Activated T-helper 1 cell treated with anti-CD3 and anti-CD28 coated beads, Interleukin-12 subunit alpha, Interleukin-12 subunit beta, Interleukin-2, Interleukin-4 antibody, amounts not matched to agents 30 ng/mL and 10 ng/mL and 1 ng/mL, durations not matched to agents 14 hours and 24 hours and 36 hours (primary cell): Measurements from ENCODE around the gene FBLIM1. TPM values are rescaled to one million over a fixed set of nuclear protein-coding genes. Genes with fewer than 3 reads are reported as not detected.

Experiments
- DNase-seq: peaks from one replicate; pipeline ENCODE4 v3.0.0; 2021; ENCODE audit warnings: low spot score
- H3K27ac Mint-ChIP-seq: one replicate; pipeline ENCODE4 v1.8.0; 2021; ENCODE audit warnings: mild to moderate bottlenecking, mixed read lengths
- H3K27me3 Mint-ChIP-seq: one replicate; pipeline ENCODE4 v1.8.0; 2022; ENCODE audit warnings: mild to moderate bottlenecking, moderate library complexity, mixed read lengths; ENCODE audit not compliant: insufficient read depth
- H3K36me3 Mint-ChIP-seq: one replicate; pipeline ENCODE4 v1.8.0; 2021; ENCODE audit warnings: low read depth, mixed read lengths
- H3K4me1 Mint-ChIP-seq: one replicate; pipeline ENCODE4 v1.8.0; 2021; ENCODE audit warnings: low read depth, mixed read lengths
- H3K4me3 Mint-ChIP-seq: one replicate; pipeline ENCODE4 v1.8.0; 2021; ENCODE audit warnings: mild to moderate bottlenecking, moderate library complexity, mixed read lengths
- H3K9me3 Mint-ChIP-seq: one replicate; pipeline ENCODE4 v1.8.0; 2021; ENCODE audit warnings: mixed read lengths
- intact Hi-C: fragments of 100-400 bp; cut with micrococcal nuclease; formaldehyde crosslinking; loops from one replicate; pipeline ENCODE4 v1.15.1; 2024
- total RNA-seq: library from RNA; stranded (reverse); gene quantifications from 2 replicates; pipeline ENCODE4 v1.2.3, GENCODE V29; 2022

The FBLIM1 gene
- total RNA-seq, 1 donor from 2014 or later, result not detected

DNA sequence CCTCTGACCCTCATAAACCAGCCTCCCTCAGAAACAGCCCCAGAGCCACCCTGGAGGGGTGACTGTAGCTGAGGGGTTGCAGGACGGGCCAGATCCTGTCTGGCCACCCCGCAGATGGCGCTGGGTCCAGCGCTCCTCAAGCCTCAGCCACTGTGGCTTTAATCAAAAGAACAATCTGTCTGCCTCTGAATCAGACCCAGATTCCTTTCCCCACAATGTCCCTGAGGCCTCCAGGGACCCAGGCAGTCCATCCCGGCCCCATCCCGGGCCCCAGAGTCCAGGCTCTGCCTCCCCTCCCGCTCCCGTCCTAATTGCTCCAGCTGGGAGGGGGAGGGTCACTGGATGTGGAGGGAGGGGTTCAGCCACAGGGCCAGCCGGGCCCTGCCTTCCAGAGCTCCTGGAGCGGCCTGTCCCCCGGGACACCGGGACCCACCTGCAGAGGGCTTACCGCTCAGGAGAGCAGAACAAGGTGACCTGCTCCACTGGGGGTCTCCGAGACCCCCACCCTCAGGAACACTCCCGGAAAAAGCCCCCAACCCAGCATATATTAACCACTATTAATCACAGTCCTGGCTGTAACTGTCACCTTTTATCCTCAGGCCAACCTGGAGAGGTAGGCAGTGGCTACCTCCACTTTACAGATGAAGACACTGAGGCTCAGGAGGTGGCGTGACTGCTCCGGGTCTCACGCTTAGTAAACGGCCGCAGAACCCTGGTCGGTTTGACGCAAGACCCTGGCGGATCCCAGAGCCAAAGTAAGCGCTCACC, 836 bp upstream of the FBLIM1 start:
- no peaks in the 10 kb centered on the region for H3K36me3 Mint-ChIP-seq
- peaks cover 5% of the 10 kb centered on the region for H3K4me1 Mint-ChIP-seq
- no peak overlapping the region for H3K27ac Mint-ChIP-seq
- H3K4me3 Mint-ChIP-seq, result peak overlapping the region; percentile 40
- DNase-seq, result no peak
- intact Hi-C loops, result no loop called here
- H3K9me3 Mint-ChIP-seq, result no peaks in the 10 kb centered on the region
- H3K27me3 Mint-ChIP-seq, result peaks cover 47% of the 10 kb centered on the region

DNA sequence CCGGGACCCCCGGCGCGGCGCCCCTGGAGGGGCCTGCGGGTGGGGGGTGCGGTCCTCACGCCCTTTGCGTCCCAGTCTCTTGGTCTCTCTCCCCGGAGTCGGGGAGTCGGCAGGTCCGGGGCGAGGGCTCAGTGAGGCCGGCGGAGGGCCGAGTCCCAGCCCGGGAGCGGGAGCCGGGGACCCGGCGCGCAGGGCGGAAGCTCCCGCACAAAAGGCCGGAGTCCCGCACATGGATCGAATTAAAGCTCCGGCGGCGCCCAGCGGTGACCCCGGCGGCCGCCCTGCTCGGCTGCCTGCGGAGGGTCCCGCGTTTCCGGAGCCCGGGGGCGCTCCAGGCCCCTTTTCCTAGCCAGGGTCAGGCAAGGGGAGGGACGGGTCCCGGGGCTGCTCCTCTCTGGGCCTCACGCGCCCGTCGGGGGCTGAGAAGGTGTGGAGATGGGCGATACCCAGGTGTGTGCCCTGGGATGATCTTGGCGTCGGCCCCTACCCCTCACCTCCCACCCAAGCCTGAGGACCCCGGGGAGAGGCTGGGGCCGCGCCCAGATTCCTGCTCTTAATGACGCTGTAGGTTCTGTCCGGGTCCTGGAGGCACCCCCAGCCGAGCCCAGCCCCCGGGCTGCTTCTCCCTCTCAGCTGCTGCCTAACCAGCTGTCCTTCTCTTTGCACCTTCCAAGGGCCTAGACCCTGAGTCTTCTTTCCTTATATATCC, 512 bp downstream of the FBLIM1 start:
- Mint-ChIP-seq H3K4me3 (no peak overlapping the region), H3K4me1 (peaks cover 5% of the 10 kb centered on the region), H3K27me3 (peaks cover 49% of the 10 kb centered on the region), H3K36me3 (no peaks in the 10 kb centered on the region), H3K9me3 (no peaks in the 10 kb centered on the region), H3K27ac (no peak overlapping the region)
- intact Hi-C loops, result no loop called here
- DNase-seq, result no peak

- Mint-ChIP-seq H3K9me3 (no peaks in the 10 kb centered on the region), H3K27me3 (peaks cover 46% of the 10 kb centered on the region), H3K4me3 (no peak overlapping the region), H3K36me3 (no peaks in the 10 kb centered on the region), H3K4me1 (peaks cover 5% of the 10 kb centered on the region), H3K27ac (no peak overlapping the region)
- intact Hi-C loops, result no loop called here
- no peak for DNase-seq
These were observed 2.1 kb downstream of the FBLIM1 start for GRCh38 chr1:15760520-15761211.

GRCh38 chr1:15761366-15762128, 3.0 kb downstream of the FBLIM1 start:
- intact Hi-C loops, result no loop called here
- H3K4me3 Mint-ChIP-seq, result no peak overlapping the region
- no peaks in the 10 kb centered on the region for H3K9me3 Mint-ChIP-seq
- no peak overlapping the region for H3K27ac Mint-ChIP-seq
- no peaks in the 10 kb centered on the region for H3K4me1 Mint-ChIP-seq
- no peaks in the 10 kb centered on the region for H3K36me3 Mint-ChIP-seq
- H3K27me3 Mint-ChIP-seq, result peaks cover 40% of the 10 kb centered on the region
- DNase-seq, result no peak

GRCh38 chr1:15762546-15762945, 4.0 kb downstream of the FBLIM1 start:
- no peaks in the 10 kb centered on the region for H3K9me3 Mint-ChIP-seq
- no peaks in the 10 kb centered on the region for H3K4me1 Mint-ChIP-seq
- H3K27me3 Mint-ChIP-seq, result peaks cover 32% of the 10 kb centered on the region
- H3K27ac Mint-ChIP-seq, result no peak overlapping the region
- DNase-seq, result no peak
- no peaks in the 10 kb centered on the region for H3K36me3 Mint-ChIP-seq
- intact Hi-C loops, result no loop called here
- no peak overlapping the region for H3K4me3 Mint-ChIP-seq

DNA sequence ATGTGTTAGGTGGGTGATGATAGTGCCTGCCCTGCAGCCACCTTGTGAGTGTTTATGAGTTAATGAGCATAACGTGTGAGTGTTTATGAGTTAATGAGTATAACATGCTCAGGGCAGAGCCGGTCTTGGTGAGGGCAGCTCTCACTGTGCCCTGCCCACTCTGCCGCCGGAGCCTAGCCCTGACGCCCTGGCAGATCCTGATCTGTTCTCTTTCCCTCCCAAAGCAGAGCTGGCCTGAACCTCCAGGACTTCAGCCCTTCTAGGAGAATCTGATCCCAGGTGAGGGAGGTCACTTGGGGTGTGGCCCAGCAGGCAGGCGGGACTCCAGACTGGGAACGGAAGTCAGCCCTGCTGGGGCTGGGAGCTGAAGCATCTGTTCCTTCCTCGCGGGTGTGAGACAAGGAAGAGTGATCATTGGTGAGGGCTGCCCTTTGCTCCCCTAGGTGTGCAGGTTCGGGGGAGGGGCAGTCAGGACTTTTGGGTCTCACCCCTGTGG, 5.7 kb downstream of the FBLIM1 start:
- no peaks in the 10 kb centered on the region for H3K36me3 Mint-ChIP-seq
- peaks cover 27% of the 10 kb centered on the region for H3K27me3 Mint-ChIP-seq
- no peak overlapping the region for H3K4me3 Mint-ChIP-seq
- intact Hi-C loops, result no loop called here
- H3K9me3 Mint-ChIP-seq, result no peaks in the 10 kb centered on the region
- no peak overlapping the region for H3K27ac Mint-ChIP-seq
- H3K4me1 Mint-ChIP-seq, result no peaks in the 10 kb centered on the region
- no peak for DNase-seq

- Mint-ChIP-seq H3K36me3 (no peaks in the 10 kb centered on the region), H3K4me1 (no peaks in the 10 kb centered on the region), H3K9me3 (no peaks in the 10 kb centered on the region), H3K4me3 (no peak overlapping the region), H3K27ac (no peak overlapping the region), H3K27me3 (peaks cover 22% of the 10 kb centered on the region)
- intact Hi-C loops, result no loop called here
- no peak for DNase-seq
These were observed 6.3 kb downstream of the FBLIM1 start for GRCh38 chr1:15764890-15765289.

DNA sequence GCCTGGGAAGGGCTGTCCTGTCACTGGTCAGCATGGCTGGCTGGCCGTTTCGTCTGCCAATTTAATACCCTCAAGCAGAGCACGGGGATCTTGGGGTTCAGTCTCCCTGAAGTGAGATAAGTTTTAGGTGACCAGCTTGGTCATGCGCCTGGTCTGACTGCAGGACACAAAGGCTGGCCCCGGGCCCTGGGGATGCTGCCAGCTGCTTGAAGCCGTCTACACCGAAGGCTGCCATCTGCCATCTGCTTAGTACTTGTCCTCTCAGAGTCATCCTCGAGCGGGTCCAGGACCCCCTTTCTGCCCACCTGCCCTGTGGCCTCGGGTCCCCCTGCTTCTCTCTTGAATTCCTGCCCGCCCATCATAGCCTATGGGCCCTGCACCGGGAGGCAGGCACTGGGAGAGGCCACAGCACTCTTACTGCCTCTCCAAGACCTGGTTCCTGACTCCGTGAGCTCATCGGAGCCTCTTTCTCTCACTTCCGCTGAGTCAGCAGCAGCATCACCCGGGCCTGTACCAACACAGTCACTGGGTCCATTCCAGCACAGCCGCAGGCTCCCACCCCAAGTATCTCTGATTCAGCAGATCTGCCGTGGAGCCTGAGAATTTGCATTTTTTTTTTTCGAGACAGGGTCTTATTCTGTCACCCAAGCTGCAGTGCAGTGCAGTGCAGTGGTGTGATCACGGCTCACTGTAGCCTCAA, 7.0 kb downstream of the FBLIM1 start:
- no peaks in the 10 kb centered on the region for H3K4me1 Mint-ChIP-seq
- H3K27ac Mint-ChIP-seq, result no peak overlapping the region
- peaks cover 15% of the 10 kb centered on the region for H3K27me3 Mint-ChIP-seq
- H3K36me3 Mint-ChIP-seq, result no peaks in the 10 kb centered on the region
- intact Hi-C loops, result no loop called here
- DNase-seq, result no peak
- H3K4me3 Mint-ChIP-seq, result no peak overlapping the region
- no peaks in the 10 kb centered on the region for H3K9me3 Mint-ChIP-seq

DNA sequence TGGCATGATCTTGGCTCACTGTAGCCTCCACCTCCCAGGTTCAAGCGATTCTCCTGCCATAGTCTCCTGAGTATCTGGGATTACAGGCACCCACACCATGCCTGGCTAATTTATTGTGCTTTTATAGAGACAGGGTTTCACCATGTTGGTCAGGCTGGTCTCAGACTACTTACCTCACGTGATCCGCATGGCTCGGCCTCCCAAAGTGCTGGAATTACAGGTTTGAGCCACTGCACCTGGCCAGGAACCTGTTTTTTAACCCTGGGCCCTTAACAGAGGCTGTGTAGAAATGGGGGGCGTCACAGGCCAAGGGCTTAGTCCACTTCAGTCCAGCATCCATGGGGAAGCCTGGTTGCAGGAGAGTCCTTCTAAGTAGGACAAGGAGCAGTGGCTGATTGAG, 9.3 kb downstream of the FBLIM1 start:
- intact Hi-C loops, result no loop called here
- DNase-seq, result no peak
- no peak overlapping the region for H3K4me3 Mint-ChIP-seq
- H3K9me3 Mint-ChIP-seq, result no peaks in the 10 kb centered on the region
- H3K27ac Mint-ChIP-seq, result no peak overlapping the region
- H3K36me3 Mint-ChIP-seq, result no peaks in the 10 kb centered on the region
- H3K4me1 Mint-ChIP-seq, result no peaks in the 10 kb centered on the region
- peaks cover 5% of the 10 kb centered on the region for H3K27me3 Mint-ChIP-seq

- no peak overlapping the region for H3K27ac Mint-ChIP-seq
- H3K27me3 Mint-ChIP-seq, result peaks cover 5% of the 10 kb centered on the region
- intact Hi-C loops, result no loop called here
- H3K4me1 Mint-ChIP-seq, result no peaks in the 10 kb centered on the region
- no peaks in the 10 kb centered on the region for H3K36me3 Mint-ChIP-seq
- no peak for DNase-seq
- no peaks in the 10 kb centered on the region for H3K9me3 Mint-ChIP-seq
- no peak overlapping the region for H3K4me3 Mint-ChIP-seq
These were observed 9.8 kb downstream of the FBLIM1 start for GRCh38 chr1:15768388-15768787.

DNA sequence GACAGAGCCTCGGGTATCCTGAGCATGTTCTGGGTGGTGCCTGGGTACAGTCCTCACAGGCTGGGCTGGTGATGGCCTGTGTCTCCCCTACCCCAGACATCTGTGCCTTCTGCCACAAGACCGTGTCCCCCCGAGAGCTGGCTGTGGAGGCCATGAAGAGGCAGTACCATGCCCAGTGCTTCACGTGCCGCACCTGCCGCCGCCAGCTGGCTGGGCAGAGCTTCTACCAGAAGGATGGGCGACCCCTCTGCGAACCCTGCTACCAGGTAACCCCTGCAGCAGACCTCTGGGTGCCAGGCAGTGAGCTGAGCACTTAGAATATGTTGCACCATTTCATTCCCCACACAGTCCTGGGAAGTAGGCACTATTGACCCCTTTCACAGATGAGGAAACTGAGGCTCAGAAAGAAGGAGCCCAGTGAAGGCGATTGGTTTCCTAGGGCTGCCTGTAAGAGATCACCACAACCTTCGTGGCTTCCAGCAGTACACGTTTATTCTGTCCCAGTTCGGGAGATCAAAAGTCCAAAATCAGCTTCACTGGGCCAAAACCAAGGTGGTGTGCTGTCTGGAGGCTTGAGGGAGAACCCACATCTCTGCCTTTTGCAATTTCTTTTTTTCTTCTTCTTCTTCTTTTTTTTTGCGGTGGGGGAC, 11.8 kb downstream of the FBLIM1 start:
- no peak for DNase-seq
- H3K27me3 Mint-ChIP-seq, result peaks cover under 1% of the 10 kb centered on the region
- no peak overlapping the region for H3K27ac Mint-ChIP-seq
- intact Hi-C loops, result no loop called here
- H3K36me3 Mint-ChIP-seq, result no peaks in the 10 kb centered on the region
- H3K4me1 Mint-ChIP-seq, result no peaks in the 10 kb centered on the region
- no peaks in the 10 kb centered on the region for H3K9me3 Mint-ChIP-seq
- H3K4me3 Mint-ChIP-seq, result no peak overlapping the region
